HG02970 (cell line): ENCODE data around the gene GSK3B.
"Not testable (repeated sequence)": the region's sequence is repeated elsewhere in the genome, so short reads cannot be mapped to it uniquely, and the experiment has no call there.

Experiments used
- ATAC-seq: cut with Tn5 transposase; IDR thresholded peaks from one replicate; pipeline ENCODE4 v1.9.1; 2021; ENCODE audit warnings: mild to moderate bottlenecking, moderate library complexity, moderate number of reproducible peaks; ENCODE audit not compliant: unreplicated experiment, low FRiP score

GSK3B gene

GRCh38 chr3:119893769-119894168, 200.5 kb downstream of the GSK3B start:
- ATAC-seq = no peak

- no peak for ATAC-seq
Observed at GRCh38 chr3:119891944-119892721, 202.1 kb downstream of the GSK3B start.

GRCh38 chr3:119888681-119889080, 205.6 kb downstream of the GSK3B start:
- not testable (repeated sequence) for ATAC-seq

- no peak for ATAC-seq
Observed at GRCh38 chr3:119885746-119886530, 208.3 kb downstream of the GSK3B start.

- ATAC-seq = no peak
Observed at GRCh38 chr3:119884161-119884557, 210.1 kb downstream of the GSK3B start.

- no peak for ATAC-seq
Observed at GRCh38 chr3:119883461-119884160, 210.6 kb downstream of the GSK3B start.

- no peak for ATAC-seq
Observed at GRCh38 chr3:119880966-119881365, 213.3 kb downstream of the GSK3B start.

GRCh38 chr3:119873646-119874045, 220.6 kb downstream of the GSK3B start:
- ATAC-seq = no peak

GRCh38 chr3:119872773-119873172, 221.5 kb downstream of the GSK3B start:
- no peak for ATAC-seq

- ATAC-seq = no peak
Observed at GRCh38 chr3:119871571-119871970, 222.7 kb downstream of the GSK3B start.

GRCh38 chr3:119870512-119870911, 223.7 kb downstream of the GSK3B start:
- ATAC-seq = no peak

GRCh38 chr3:119864476-119864875, 229.8 kb downstream of the GSK3B start:
- ATAC-seq = no peak

GRCh38 chr3:119862616-119863015, 231.6 kb downstream of the GSK3B start:
- ATAC-seq = no peak

GRCh38 chr3:119861681-119862080, 232.6 kb downstream of the GSK3B start:
- ATAC-seq = no peak

- no peak for ATAC-seq
Observed at GRCh38 chr3:119859728-119860127, 234.5 kb downstream of the GSK3B start.

GRCh38 chr3:119858957-119859356, 235.3 kb downstream of the GSK3B start:
- no peak for ATAC-seq

- ATAC-seq = no peak
Observed at GRCh38 chr3:119856695-119857094, 237.6 kb downstream of the GSK3B start.

GRCh38 chr3:119849126-119849525, 245.1 kb downstream of the GSK3B start:
- no peak for ATAC-seq

GRCh38 chr3:119841808-119842471, 252.3 kb downstream of the GSK3B start:
- ATAC-seq = no peak

GRCh38 chr3:119835556-119835955, 258.7 kb downstream of the GSK3B start:
- no peak for ATAC-seq
